ENCODE results near the gene FOXN1.

Gene FOXN1

DNA sequence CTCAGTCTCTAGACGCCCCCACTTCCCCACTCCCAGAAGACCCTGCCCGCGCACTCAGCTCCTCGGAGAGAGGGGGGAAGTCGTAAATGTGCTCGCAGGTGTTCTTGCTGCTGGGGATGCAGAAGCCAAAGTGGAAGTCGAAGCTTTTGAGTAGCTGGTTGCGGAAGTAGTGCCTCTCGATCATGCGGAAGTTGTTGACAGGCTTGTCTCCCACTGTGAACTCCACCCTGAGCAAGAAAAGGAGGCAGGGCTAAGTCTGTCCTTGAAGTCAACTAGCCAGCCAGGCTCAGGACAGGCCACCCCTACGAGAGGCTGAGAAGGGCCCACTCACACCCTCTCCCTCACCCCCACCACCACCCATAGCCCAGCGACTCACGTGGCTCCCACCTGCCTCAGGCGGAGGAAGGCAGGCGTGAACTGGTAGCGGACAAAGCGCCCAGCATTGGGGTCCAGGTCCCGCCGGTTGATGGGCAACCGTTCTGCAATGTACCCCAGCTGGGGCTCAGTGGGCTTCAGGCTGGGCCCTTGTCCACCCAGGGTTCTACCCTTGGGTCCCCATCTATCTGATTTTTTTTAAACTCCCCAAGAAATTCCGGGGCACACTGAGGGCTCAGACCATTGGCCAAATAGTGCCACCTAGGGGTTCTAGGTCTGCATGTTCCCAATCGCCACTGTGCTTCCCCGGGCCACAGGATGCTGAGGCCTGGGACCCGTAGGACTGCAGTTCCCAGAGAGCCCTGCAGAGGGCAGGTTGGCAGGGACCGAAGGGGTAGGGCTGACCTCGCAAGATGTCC lies 41.7 kb downstream of the FOXN1 start:
- TF ChIP-seq ZNF274 (IDR thresholded peaks at IDR 0.05; ENCODE audit: low read depth, low read length), result no peak
- H3K4me3 ChIP-seq (ENCODE audit: low read length), result no peak overlapping the region

DNA sequence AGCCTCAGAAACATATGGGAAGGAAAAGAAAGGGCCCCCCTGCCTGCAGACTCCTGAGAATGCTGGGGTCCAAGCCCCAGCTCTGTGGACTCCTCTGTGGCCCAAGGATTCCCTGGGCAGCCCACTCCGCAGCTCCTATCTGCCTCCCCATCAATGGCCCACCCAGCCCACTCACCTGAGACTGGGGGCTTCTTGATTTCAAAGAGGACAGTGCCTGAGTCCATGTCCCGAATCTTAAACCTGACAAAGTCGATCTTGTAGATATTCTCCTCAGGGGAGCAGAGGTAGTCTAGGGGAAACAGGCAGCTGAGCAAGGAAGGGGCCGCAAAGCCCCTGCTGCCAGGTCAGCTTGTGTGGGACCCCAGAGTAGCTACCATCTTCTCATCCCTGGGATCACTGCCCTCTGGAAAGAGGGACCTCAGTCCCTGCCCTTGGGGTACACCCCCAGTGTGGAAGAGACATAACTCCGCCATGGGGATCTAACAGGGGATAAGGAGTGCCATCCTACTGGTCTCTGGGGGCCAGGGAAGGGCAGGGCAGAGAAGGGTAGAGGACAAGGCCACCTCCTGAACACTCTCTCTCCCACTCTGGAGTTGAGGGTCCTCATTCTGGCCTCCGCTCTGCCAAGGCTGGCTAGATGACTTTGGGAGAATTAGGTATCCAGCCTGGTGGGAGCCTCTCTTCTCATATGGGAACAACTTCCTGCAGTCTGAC lies 42.4 kb downstream of the FOXN1 start:
- no peak for TF ChIP-seq ZNF274 (IDR thresholded peaks at IDR 0.05; ENCODE audit: low read depth, low read length)
- no peak overlapping the region for H3K4me3 ChIP-seq (ENCODE audit: low read length)

DNA sequence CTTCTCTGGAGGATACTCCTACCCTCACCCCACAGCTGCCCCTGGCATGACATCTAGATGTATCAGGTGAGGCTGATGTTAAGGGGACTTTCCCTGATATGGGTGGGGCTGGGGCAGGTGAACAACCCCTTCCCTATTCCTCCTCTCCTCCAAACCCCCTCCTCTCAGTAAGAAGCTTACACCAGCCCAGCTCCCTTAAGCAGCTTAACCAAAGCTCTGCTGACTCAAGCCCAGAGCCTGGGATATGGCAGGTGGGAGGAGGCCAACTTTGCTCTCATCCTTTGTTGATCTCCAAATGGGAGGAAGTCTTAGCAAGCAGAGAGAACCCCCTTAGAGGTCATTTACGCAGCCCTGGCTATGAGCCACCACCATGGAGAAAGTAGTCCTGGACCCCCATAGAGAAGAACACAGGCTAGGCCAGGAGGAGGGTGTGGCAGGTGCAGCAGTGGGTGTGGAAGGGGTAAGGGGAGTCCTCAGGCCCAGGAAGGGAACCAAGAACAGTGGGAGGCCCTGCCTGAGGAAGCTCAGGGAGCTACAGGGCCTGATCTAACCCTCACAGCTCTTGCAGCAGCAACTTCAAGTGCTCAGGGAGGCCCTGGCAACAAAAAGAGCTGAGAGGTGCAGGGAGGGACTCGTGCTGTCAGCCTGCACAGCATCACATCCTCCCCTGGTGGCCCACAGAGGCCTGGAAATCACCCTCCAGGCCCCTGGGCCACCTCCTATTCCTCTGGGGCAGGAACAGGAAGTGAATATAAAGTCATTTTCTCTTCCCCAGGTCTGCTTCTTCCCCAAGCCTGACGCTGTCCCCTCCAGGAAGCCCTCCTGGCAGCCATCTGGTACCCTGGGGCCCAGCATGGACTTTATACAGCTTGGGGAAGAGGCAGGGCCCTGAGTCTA lies 43.3 kb downstream of the FOXN1 start:
- H3K4me3 ChIP-seq (ENCODE audit: low read length), result no peak overlapping the region; the same call in 1 of the 2 replicates
- no peak for TF ChIP-seq ZNF274 (IDR thresholded peaks at IDR 0.05; ENCODE audit: low read depth, low read length)

DNA sequence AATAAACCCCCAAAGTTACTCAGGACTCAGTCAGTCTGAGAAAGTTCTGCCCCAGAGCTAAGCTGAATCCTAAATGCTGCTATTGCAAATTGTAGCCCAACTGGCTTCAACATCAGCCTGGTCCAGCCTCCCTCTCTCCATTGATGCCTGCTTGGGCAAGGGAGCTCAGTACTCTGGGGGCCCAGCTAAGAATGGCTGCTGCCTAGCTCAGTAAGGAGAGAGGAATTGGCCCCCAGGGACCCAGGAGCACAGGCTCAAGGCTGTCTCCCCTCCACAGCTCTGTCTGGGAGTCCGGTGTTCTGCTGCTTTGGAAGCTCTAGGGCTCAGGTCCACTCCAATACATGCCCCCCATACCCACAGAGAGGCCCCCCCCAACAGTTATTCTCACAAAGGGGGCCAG lies 44.7 kb downstream of the FOXN1 start:
- no peak for TF ChIP-seq ZNF274 (IDR thresholded peaks at IDR 0.05; ENCODE audit: low read depth, low read length)
- H3K4me3 ChIP-seq (ENCODE audit: low read length), result peak overlapping the region; percentile 78; the same call in 1 of the 2 replicates

DNA sequence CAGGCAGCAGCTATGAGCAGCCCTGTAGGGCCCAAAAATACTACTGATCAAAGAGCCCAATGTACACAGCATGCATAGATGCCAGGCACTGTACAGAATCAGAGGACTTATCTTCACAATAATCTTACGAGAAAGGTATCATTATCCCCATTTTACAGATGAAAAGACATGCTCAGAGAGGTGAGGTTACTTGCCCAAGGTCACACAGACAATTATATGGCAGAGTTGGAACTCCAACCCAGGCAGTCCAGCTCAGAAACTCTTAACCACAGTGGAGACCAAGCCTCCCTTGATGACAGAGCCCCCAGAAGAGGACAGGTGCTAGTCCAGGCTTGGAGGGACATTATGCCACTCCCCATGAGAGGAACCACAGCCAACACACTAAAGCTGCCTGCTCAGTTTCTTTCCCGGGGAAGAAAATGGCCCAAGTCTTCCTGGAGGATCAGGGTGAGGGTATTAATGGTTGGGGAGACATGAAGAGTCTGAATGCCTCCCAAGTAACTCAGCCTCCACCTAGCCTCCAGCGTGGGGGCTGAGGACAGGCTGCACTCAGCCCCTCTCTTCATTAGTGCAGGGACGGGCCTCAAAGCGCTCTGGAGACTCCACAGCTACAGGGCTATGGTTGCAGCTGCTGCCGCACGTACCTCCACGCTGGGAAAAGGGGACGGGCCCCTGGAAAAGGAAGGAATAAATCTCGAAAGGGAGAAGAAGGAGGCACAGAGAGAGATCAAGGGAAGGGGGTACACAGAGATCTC lies 45.5 kb downstream of the FOXN1 start:
- peak overlapping the region; percentile 78 for H3K4me3 ChIP-seq (ENCODE audit: low read length)
- TF ChIP-seq ZNF274 (IDR thresholded peaks at IDR 0.05; ENCODE audit: low read depth, low read length), result no peak

DNA sequence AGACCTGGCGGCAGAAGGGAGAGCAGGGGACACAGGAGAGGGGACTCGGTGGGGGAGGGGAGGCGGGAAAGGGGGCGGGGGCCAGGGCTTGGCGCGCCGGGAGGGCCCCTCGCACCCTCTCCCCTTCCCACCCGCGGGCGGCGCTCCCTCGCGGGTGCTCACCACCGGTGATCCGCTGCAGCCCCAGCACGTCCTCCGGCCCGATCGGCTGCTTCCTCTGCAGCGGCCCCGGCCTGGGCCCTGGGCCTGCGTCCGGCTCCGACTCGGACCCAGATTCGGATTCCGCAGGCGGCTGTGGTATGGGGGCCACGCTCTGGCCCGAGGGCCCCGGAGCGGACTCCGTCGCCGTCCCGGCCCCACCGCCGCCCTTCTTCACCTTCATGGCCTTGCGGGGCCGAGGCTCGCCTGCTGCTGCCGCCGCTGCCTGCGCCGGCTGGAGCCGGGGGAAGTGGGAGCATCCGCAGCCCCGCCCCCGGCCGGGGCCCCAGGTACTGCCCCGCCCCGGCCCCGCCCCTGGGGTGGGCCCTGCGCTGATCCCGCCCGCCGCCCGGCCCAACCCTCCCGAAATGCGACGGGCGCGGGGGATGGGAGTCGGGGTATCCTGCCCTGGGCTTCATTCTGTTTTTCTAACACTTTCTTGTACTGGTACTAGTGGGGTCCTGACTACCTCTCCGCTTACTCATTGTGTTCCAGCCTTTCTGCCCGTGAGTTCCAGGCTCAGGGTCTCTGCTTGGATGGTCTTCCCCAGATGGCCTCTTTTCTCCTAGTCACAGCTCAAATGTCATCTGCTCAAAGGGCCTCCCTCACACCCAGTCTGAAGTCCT lies 46.2 kb downstream of the FOXN1 start, which contains the start of gene UNC119:
Gene UNC119 (minus strand): TSS at position 449 of the 824 bp plus-strand sequence. CDS start 67 bp downstream, at position 382.
- peak within 1 kb of the TSS; percentile 78 for H3K4me3 ChIP-seq (ENCODE audit: low read length)
- no peak for TF ChIP-seq ZNF274 (IDR thresholded peaks at IDR 0.05; ENCODE audit: low read depth, low read length)

DNA sequence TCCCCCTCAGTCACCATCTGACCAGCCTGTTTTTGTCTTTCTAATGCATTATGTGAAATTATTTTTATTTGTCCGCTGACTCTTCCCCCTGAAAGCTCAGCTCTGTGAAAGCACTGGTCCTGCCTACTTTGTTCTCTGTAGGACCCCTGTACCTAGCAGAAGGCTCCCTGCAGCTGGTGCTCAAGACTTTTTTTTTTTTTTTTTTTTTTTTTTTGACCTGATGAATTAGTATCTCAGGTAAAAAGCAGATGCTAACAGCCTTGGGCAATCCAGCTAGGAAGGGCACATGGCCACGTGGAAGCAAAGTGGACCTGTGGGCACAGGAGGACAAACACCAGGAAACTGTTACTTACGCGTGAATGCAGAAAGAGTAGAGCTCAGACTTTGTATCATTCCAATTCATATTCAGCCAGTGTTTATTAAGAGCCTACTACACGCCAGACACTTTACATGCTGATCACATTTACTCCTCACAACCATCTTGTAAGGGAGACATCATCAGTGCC lies 46.9 kb downstream of the FOXN1 start:
- TF ChIP-seq ZNF274 (IDR thresholded peaks at IDR 0.05; ENCODE audit: low read depth, low read length), result no peak
- no peak overlapping the region for H3K4me3 ChIP-seq (ENCODE audit: low read length)

DNA sequence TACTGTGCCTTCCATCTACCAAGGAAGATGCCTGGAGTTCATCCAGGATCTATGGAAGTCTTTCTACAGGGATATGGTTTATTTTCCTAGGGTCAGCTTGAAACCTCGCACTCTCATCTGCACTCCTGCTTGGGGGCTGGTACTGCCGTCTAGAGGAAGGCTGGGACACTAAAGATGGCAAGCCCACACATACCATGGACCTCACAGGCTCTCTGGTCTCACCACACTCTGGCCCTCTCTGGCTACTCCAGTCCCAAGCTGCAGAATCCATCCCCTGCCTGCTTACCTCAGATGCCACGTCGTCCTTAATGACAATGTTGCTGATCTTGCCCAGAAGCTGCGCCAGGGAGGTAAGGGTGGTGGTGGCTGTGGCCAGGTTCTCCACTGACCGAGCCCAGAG lies 48.4 kb downstream of the FOXN1 start:
- H3K4me3 ChIP-seq (ENCODE audit: low read length), result no peak overlapping the region
- TF ChIP-seq ZNF274 (IDR thresholded peaks at IDR 0.05; ENCODE audit: low read depth, low read length), result no peak

DNA sequence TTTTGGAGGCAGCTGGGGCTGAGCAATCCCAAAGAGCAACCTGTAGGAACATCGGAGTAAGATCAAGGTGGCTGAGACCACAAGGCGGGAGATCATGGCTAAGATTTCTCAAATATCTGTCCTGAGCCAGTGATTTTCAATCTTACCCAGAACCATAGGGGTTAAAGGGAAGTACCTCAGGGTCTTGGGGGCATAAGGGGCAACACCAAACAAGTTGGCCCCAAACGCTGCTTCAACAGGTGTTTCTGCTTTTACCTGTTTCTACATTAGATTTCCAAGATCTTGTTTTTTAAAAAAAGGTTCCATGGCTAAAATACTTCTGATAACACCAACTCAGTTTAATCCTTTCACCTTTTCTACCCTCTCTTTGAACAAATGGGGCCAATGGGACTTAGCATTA lies 48.9 kb downstream of the FOXN1 start:
- TF ChIP-seq ZNF274 (IDR thresholded peaks at IDR 0.05; ENCODE audit: low read depth, low read length), result no peak
- no peak overlapping the region for H3K4me3 ChIP-seq (ENCODE audit: low read length)

DNA sequence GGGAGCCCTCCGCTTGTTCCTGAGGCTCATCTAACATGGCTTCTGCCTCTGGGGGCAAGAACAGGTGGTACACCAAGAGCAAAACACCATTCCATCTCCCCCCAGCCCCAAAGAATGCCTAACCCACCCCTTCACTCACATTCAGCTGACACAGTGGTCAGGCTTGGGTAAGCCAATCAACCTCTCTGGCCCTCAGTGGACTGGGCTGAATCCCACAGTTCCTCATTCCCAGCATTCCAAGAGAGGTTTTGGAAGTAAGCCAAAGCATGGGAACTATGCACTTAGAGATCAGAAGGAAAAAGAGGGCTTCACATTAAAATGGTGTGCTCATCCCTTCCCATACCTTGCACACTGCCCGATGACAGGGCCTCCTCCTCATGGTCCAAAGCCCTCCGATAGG lies 57.3 kb downstream of the FOXN1 start:
- H3K4me3 ChIP-seq (ENCODE audit: low read length), result no peak overlapping the region
- no peak for TF ChIP-seq ZNF274 (IDR thresholded peaks at IDR 0.05; ENCODE audit: low read depth, low read length)

DNA sequence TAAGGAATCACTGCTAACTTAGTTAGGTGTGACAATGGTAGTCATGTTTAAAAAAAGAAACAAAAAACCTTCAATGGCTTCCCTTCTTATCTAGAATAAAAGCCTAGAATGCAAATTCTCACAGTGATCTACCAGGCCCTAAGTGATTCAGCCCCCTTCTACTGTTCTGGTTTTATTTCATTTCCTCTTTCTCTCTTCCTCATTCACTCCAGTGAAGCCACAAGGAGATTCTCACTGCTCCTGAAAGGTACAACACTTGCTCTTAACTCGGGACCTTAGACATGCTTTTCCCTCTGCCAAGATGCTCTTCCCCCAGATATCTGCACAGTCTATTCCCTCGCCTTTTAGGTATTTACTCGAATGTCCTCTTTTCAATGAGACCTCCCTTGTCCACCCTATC lies 61.5 kb downstream of the FOXN1 start:
- peak overlapping the region; percentile 49; the same call in 1 of the 2 replicates for H3K4me3 ChIP-seq (ENCODE audit: low read length)
- no peak for TF ChIP-seq ZNF274 (IDR thresholded peaks at IDR 0.05; ENCODE audit: low read depth, low read length)

DNA sequence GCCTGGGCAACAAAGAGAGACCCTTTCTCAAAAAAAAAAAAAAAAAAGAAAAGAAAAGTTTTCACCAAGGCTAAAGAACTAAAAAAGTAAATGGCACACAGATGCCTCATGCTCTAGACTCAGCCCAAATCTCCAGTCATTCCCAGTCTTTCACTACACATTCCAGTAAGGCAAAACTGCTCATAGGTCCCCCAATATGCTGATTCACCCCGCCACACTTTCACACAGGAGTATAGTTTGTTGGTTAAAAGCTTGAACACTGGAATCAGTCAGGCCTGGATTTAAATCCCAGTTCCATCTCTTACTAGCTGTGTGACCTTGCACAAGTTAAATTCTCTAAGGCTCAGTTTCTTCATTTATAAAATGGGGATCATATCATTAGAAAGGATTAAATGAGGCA lies 63.3 kb downstream of the FOXN1 start:
- TF ChIP-seq ZNF274 (IDR thresholded peaks at IDR 0.05; ENCODE audit: low read depth, low read length), result no peak
- H3K4me3 ChIP-seq (ENCODE audit: low read length), result peak overlapping the region; percentile 14; the same call in 1 of the 2 replicates
